ENCODE measurements around the gene NACC2.

The NACC2 gene

DNA sequence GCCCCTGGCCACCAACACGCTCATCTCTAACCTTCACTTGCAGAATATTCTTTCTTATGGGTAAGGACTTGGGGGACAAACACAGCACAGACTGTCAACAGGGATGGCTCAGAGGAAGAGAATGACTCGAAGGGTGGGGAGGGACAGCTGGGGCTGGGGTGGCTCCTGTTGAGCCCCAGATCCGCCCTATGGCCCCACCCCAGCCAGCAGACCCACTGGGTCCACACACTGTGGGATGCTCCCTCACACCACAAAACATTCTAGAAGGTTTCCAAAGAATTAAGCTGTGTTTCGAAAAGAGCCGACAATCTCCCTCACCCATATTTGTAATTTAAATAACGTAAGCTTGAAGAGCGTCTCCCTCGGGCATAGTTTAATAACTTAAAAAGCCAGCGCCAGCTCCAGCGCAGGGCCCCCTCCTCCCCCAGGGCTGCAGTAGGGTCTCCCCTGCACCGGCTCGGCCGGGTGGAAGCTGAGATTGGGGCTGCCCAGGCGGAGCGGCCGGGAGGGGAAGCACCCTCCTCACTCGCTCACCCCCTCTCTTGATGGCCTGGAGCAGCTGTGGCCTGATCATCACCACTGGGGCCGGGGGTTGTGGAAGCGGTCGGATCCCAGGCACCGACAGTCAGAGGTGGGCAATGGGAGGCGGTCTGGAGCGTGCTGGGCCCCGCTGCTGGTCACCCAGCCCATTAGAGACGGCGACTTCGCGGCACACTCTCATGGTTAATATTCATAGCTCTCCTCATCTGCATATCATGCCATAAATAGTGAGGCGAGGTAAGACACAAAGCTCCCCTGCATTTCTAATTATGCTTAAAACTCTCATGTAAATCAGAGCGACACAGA is 37.6 kb downstream of the NACC2 start:
- peaks cover 24% of the 10 kb centered on the region for H3K4me1 Mint-ChIP-seq
- H3K4me3 Mint-ChIP-seq, result no peak overlapping the region
- DNase-seq (ENCODE audit: low spot score in 2 of 2), result no peak
- peaks cover 2% of the 10 kb centered on the region for H3K36me3 Mint-ChIP-seq (ENCODE audit: insufficient read depth)
- no peaks in the 10 kb centered on the region for H3K9me3 Mint-ChIP-seq
- H3K27me3 Mint-ChIP-seq, result no peaks in the 10 kb centered on the region
- no peak for ATAC-seq (replicated peaks; ENCODE audit: extremely low read depth, poor library complexity, severe bottlenecking)
- no peak overlapping the region for H3K27ac Mint-ChIP-seq (ENCODE audit: low read depth)

DNA sequence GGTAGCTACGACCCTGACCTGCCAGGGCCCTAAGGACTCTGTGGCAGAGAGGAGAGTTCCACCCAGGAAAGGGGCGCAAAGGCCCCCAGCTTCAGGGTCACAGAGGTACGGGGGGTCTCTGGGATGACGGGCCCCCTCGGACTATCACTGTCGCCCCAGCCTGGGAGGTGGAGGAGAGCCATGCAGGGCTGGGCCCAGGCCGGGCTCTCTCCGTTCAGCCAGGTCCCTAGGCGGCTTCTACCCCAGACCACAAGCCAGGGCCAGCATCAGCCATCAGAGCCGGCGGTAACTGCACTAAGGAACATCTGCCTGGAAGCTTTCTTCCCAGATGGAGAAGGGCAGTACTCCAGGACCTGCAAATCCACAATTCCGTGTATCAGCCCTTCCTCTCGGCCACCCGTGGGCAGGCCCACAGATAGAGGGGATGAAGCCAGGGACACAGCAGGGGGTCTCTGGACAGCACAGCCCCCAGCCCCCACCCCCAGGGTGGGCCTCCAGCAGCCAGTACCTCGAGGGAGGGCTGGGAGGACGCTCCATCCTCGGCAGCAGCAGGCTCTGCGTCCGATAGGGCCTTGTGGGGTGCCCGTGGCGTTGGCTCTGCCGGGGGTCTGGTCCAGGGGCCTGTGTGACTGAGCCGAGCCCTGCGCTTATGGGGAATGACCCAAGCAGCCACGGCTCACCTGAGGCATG is 38.4 kb downstream of the NACC2 start:
- Mint-ChIP-seq H3K9me3 (no peaks in the 10 kb centered on the region), H3K27ac (ENCODE audit: low read depth) (no peak overlapping the region), H3K4me3 (no peak overlapping the region), H3K36me3 (ENCODE audit: insufficient read depth) (peaks cover 2% of the 10 kb centered on the region), H3K4me1 (peaks cover 30% of the 10 kb centered on the region), H3K27me3 (no peaks in the 10 kb centered on the region)
- ATAC-seq (replicated peaks; ENCODE audit: extremely low read depth, poor library complexity, severe bottlenecking) (no peak), DNase-seq (ENCODE audit: low spot score in 2 of 2) (no peak)

DNA sequence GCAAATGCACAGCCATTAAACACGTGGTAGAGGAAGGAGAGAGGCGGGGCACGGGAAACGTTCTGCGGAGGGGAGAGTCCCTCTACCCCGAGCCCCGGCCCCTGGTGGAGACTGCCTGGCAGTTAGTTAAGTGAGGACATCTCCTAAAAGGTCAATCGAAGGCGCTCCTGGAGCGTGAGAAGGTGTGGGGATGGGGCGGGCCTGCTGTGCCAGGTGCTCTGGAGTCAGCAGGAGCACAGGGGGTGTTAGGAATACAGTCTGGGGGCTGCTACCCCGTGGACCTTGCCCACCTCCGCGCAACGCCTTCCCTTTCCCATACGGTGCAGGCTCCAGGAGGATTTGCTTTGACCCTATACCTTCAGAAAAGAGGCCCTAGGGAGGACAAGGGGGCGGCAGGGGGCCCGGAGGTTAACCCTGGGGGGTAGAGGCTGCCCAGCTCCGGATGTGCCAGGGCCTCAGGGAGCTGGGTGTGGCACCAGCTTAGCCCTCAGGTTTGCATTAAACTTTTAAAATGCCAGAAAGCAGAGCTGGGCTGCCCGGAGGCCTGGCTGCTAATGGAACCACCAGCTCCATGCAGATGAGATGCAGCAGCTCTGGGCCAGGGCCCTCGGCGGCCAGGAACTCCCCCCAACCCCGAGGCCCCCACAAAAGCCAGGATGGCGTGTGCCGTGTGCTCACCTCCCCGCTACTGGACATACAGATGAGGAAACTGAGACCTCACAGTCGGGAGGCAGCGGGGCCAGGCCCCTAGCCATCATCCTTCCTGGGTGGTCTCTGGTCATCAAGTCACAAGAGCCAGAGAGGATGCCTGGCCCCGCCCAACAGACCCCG is 39.2 kb downstream of the NACC2 start:
- Mint-ChIP-seq H3K4me1 (peaks cover 30% of the 10 kb centered on the region), H3K36me3 (ENCODE audit: insufficient read depth) (peaks cover 1% of the 10 kb centered on the region), H3K27me3 (no peaks in the 10 kb centered on the region), H3K4me3 (no peak overlapping the region), H3K9me3 (no peaks in the 10 kb centered on the region), H3K27ac (ENCODE audit: low read depth) (no peak overlapping the region)
- ATAC-seq (replicated peaks; ENCODE audit: extremely low read depth, poor library complexity, severe bottlenecking), result no peak
- no peak for DNase-seq (ENCODE audit: low spot score in 2 of 2)

DNA sequence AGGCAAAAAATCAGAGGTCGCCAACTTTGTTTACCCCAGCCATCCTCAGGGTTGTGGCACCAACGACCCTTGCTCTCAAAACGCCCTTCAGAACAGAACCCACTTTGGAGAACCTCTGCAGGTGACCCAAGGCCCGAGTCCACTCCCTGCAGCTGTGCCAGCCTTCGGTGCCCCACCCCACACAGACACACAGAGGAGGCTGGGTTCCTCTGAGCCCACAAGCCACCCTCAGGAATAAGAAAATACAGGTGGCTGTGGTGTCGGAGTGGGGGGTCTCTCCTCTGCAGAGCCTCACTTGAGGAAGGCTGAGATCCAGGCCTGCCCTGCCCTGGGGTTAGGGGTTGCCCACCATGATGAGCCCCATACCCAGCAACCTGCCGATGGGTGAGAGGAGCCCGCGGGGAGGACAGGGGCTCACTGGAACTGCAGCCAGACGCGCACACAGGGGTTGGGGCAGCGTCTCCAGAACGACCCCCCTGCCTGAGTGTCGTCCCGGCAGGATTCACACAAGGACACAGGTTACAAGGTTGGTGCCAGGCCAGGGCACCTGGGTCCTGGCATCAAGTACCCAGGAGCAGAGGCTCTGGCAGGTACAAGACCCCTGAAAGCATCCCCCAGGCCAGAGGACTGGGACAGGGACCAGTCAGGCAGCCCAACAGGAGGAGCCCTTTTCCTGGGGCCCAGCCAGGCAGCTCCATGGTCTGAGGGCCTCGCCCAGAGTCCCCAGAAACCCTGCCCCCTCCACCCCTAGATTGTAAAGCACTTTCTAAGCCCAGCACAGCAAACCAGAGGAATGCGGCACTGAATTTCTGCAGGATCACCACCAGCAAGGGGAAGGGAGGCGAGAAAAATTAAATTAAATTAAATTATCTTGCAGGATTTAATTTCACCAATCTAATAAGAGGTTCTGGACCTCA is 40.0 kb downstream of the NACC2 start:
- no peak overlapping the region for H3K27ac Mint-ChIP-seq (ENCODE audit: low read depth)
- DNase-seq (ENCODE audit: low spot score in 2 of 2) (no peak), ATAC-seq (replicated peaks; ENCODE audit: extremely low read depth, poor library complexity, severe bottlenecking) (no peak)
- H3K9me3 Mint-ChIP-seq, result no peaks in the 10 kb centered on the region
- H3K4me1 Mint-ChIP-seq, result peaks cover 30% of the 10 kb centered on the region
- peaks cover 4% of the 10 kb centered on the region for H3K36me3 Mint-ChIP-seq (ENCODE audit: insufficient read depth)
- H3K27me3 Mint-ChIP-seq, result no peaks in the 10 kb centered on the region
- H3K4me3 Mint-ChIP-seq, result peak overlapping the region; percentile 27

DNA sequence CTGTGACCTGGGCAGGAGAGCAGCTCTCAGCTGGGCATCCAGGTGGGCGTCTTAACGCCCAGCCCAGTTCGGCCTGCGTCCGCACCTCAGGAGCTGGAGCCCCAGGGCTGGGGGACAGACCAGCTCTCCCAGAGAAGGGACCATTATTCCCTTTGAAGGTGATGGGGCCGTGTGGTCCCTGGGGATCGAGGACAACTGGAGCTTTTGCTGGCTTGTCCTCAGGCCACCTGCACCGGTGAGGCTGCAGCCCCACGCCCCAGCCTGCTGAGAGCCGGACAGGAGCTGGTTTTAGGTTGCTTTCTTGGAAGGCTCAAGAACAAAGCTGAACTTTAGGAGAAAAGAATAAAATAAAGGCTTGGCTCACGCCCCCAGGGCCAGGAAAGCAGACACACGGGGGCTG is 40.9 kb downstream of the NACC2 start:
- H3K9me3 Mint-ChIP-seq, result no peaks in the 10 kb centered on the region
- H3K4me3 Mint-ChIP-seq, result peak overlapping the region; percentile 27
- no peak overlapping the region for H3K27ac Mint-ChIP-seq (ENCODE audit: low read depth)
- peaks cover 30% of the 10 kb centered on the region for H3K4me1 Mint-ChIP-seq
- no peak for ATAC-seq (replicated peaks; ENCODE audit: extremely low read depth, poor library complexity, severe bottlenecking)
- no peak for DNase-seq (ENCODE audit: low spot score in 2 of 2)
- H3K27me3 Mint-ChIP-seq, result no peaks in the 10 kb centered on the region
- peaks cover 4% of the 10 kb centered on the region for H3K36me3 Mint-ChIP-seq (ENCODE audit: insufficient read depth)

DNA sequence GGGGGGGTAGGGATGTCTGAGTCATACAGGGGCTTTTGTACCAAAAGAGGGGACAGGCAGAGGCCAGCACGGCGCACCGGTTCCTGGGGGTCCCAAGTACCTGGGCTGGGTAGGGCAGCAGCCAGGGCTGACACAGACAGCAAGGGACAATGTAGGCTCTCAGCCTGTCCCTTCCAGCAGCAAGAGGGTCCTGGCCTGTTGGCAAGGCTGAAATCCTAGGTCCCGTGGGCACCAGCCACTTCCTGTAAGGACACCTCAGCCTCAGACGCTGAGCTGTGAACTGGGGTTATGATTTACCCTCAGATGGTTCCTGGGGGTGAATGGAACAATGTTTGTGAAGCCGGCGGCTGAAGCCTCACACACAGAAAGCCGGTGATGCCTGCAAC is 41.3 kb downstream of the NACC2 start:
- ATAC-seq (replicated peaks; ENCODE audit: extremely low read depth, poor library complexity, severe bottlenecking), result peak; percentile 37
- Mint-ChIP-seq H3K4me1 (peaks cover 30% of the 10 kb centered on the region), H3K36me3 (ENCODE audit: insufficient read depth) (peaks cover 7% of the 10 kb centered on the region), H3K27ac (ENCODE audit: low read depth) (no peak overlapping the region), H3K27me3 (no peaks in the 10 kb centered on the region), H3K4me3 (peak overlapping the region; percentile 27), H3K9me3 (no peaks in the 10 kb centered on the region)
- DNase-seq (ENCODE audit: low spot score in 2 of 2), result no peak

DNA sequence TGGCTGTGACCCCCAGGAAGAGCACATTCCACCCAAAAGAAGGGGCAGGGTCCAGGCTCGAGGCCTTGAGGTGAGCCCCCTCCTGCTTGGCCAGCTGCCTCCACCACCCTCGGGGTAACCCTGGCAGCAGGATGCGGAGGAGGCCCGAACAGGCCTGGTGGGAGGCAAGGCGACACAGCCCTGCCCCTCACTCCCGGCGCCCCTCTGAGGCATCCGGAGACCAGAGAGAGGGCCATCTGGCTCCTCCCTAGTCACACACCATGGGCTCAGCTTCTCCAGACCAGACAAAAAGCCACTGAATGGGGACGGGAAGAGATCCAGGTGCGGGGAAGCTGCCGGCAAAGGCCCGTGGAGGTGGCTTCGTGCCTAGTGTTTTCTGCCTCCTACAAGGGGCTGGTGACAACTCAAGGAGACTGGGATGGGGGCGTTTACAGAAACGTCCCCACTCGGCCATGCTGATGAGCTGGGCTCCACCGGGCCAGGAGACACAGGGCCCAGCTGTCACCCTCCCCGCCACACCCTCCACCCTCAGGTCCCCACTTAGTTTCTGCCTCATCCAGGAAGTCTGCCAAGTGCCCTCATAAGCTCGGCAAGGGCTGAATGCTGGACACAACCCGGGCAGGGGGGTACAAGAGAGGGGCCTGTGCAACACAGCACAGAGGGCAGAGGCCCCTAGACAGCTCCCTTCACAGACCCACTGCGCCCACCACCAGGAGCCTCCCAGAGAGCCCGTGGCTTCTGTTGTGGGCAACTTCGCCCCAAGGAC is 41.9 kb downstream of the NACC2 start:
- Mint-ChIP-seq H3K36me3 (ENCODE audit: insufficient read depth) (peaks cover 7% of the 10 kb centered on the region), H3K4me3 (peak overlapping the region; percentile 68), H3K4me1 (peaks cover 30% of the 10 kb centered on the region), H3K27ac (ENCODE audit: low read depth) (no peak overlapping the region), H3K9me3 (no peaks in the 10 kb centered on the region), H3K27me3 (no peaks in the 10 kb centered on the region)
- DNase-seq (ENCODE audit: low spot score in 2 of 2), result no peak
- ATAC-seq (replicated peaks; ENCODE audit: extremely low read depth, poor library complexity, severe bottlenecking), result no peak

DNA sequence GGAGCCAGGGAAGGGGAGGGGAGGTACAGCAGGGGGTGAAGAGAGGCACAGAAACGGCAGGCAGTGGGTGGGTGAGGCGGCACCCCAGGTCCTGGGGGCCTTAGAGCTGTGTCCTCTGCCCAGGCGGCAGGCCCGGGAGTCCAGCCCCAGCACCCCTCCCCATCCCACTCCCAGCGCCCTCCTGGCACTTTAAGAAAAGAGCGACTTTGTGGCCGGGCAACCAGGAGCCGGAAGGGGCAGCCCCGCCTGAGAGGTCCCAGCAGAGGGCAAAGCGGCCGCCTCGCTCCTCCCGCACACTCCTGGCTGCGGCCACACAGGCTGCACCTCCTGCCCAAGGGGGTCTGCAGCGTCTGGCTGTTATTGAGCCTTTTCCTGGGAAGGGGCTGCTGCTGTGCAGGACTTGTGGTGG is 42.6 kb downstream of the NACC2 start:
- H3K27ac Mint-ChIP-seq (ENCODE audit: low read depth), result no peak overlapping the region
- no peaks in the 10 kb centered on the region for H3K27me3 Mint-ChIP-seq
- DNase-seq (ENCODE audit: low spot score in 2 of 2) (no peak), ATAC-seq (replicated peaks; ENCODE audit: extremely low read depth, poor library complexity, severe bottlenecking) (no peak)
- H3K4me1 Mint-ChIP-seq, result peaks cover 25% of the 10 kb centered on the region
- H3K9me3 Mint-ChIP-seq, result no peaks in the 10 kb centered on the region
- H3K36me3 Mint-ChIP-seq (ENCODE audit: insufficient read depth), result peaks cover 7% of the 10 kb centered on the region
- H3K4me3 Mint-ChIP-seq, result peak overlapping the region; percentile 68

DNA sequence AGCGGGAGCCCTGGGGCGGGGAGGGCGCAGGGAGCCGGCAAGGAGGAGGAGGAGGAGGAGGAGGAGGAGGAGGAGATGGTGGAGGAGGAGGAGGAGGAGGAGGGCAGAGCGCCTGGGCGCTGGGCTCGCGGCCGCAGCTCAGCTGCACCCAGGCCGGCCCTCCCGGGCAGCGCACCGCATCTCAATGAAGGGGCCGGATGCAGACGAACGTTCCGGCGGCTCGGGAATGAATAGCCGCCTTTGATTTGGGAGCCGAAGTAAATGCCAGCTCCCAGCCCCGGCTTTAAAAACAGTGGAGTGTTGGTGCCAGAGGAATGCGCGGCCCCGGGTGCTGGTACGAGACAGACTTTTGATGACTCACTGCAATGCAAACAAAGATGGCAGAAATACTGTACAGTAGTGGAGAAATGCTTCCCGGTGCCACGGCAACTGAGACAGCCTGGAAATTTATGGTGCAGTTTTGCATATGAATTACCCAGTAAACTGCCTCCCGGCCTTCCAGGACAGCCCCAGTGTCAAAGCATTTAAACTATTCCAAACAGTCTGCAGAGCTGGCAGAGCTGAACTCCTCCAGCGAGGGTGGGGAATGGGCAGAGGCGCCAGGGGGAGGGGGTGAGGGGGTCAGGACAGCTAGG is 43.1 kb downstream of the NACC2 start:
- no peaks in the 10 kb centered on the region for H3K27me3 Mint-ChIP-seq
- ATAC-seq (replicated peaks; ENCODE audit: extremely low read depth, poor library complexity, severe bottlenecking), result no peak
- H3K4me1 Mint-ChIP-seq, result peaks cover 20% of the 10 kb centered on the region
- no peak for DNase-seq (ENCODE audit: low spot score in 2 of 2)
- peaks cover 7% of the 10 kb centered on the region for H3K36me3 Mint-ChIP-seq (ENCODE audit: insufficient read depth)
- H3K4me3 Mint-ChIP-seq, result peak overlapping the region; percentile 68
- H3K27ac Mint-ChIP-seq (ENCODE audit: low read depth), result no peak overlapping the region
- no peaks in the 10 kb centered on the region for H3K9me3 Mint-ChIP-seq

DNA sequence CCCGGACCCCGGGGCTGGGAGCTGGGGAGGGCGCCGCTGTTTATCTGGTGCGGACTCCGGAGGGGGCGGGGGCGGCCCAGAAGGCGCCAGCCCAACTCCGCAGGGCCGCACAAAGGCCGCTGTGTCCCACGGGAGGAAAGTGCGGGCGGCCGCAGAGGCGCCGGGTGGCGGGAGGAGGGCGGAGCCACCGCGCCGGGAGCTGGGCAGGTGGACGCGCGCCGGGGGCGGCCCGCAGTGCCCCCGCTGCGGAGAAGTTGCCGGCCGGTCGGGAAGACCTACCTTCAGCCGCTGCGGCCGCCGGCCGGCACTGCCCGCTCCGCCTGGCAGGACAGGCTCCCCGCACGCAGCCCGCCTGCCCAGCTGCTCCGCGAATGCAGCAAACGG is 43.6 kb downstream of the NACC2 start:
- no peak for ATAC-seq (replicated peaks; ENCODE audit: extremely low read depth, poor library complexity, severe bottlenecking)
- H3K27me3 Mint-ChIP-seq, result no peaks in the 10 kb centered on the region
- H3K27ac Mint-ChIP-seq (ENCODE audit: low read depth), result no peak overlapping the region
- peak overlapping the region; percentile 68 for H3K4me3 Mint-ChIP-seq
- H3K4me1 Mint-ChIP-seq, result peaks cover 20% of the 10 kb centered on the region
- H3K36me3 Mint-ChIP-seq (ENCODE audit: insufficient read depth), result peaks cover 8% of the 10 kb centered on the region
- no peak for DNase-seq (ENCODE audit: low spot score in 2 of 2)
- no peaks in the 10 kb centered on the region for H3K9me3 Mint-ChIP-seq

Measured in central memory CD8-positive, alpha-beta T cell (primary cell).